GM19455 (cell line): ENCODE data around the gene P2RY11.

Experiments used
- ATAC-seq: cut with Tn5 transposase; IDR thresholded peaks from one replicate; pipeline ENCODE4 v1.9.1; 2021; ENCODE audit not compliant: unreplicated experiment

The P2RY11 gene

DNA sequence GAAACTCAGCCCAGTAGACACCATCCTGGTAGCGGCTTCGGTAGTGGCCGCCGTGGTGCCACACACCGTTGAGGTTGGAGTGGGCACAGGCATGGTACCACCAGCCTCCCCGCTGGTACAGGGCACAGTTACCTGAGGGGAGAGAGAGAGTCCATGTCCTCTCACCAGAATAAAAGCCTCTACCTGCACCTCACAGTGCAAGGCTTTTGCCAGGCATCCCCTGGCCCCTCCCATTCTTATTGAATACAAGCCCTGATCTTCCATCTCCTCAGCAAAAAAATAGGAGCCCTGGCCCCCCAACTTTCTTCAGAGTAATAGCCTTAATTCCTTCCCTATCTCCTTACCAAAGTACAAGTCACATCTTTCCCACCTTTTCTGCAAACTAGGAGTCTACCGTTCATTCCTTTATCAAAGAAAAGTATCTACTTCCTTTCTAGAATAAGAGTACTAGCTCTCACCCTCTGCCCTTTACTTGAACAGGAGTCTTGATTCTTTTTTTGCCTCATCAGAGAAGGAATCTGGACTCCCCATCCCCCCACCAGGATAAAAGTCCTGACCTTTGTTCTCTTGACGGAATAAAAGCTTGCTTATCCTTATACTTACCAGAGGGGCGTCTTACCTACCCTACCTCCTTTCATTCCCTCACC is 18.7 kb upstream of the P2RY11 start:
- ATAC-seq: no peak

DNA sequence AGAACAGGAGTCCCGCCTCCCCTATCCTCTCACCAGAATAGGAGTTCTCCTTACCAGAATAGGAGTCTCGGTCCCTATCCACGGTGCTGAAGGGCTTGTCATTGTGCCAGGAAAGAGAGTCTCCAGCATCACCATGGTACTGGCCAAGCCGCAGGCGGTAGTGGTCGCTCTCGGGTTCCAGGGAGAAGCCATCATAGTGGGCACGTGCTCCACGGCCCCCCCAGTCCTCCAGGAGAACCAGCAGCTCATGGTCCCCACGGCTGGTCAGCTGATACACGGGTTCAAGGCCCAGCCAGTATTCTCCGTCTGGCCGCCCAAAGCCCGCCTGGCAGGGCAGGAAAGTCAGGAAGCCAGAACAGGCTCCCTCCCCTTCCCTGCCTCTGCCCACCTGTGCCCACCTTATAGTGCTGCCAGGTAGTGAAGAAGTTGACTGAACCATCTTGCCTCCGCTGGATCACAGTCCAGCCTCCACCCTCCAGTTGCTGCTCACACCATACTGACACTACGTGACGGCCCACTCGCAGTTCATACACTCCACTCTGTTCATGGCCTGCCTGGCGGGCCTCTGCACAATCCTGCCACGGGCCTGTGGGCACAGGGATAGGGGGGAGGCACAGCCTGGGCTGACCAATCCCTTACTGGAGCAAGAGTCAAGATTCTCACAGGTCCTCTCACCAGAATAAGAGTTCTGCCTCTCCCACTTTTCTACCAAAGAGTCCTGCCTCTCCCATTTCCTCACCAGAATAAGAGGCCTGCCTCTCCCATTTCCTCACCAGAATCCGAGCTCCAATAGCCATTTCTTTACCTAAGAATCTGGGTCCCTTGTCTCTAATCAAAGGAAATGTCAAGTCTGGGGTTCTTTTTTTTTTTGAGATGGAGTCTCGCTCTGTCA is 18.0 kb upstream of the P2RY11 start:
- no peak for ATAC-seq

DNA sequence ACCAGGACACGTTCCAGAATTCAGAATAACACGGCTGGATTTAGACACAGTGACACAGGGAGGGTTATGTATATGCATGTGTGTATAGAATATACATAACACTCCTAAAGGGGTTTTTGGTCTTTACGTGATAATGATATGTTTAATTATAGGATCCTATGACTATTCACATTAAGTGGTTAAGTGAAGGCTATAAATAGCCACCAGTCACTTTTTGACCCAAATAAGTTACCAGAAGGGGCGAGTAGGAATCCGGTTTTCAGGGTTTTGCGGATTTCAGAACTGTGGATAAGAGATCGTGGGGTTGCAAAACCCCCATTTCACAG is 15.9 kb upstream of the P2RY11 start:
- no peak for ATAC-seq

DNA sequence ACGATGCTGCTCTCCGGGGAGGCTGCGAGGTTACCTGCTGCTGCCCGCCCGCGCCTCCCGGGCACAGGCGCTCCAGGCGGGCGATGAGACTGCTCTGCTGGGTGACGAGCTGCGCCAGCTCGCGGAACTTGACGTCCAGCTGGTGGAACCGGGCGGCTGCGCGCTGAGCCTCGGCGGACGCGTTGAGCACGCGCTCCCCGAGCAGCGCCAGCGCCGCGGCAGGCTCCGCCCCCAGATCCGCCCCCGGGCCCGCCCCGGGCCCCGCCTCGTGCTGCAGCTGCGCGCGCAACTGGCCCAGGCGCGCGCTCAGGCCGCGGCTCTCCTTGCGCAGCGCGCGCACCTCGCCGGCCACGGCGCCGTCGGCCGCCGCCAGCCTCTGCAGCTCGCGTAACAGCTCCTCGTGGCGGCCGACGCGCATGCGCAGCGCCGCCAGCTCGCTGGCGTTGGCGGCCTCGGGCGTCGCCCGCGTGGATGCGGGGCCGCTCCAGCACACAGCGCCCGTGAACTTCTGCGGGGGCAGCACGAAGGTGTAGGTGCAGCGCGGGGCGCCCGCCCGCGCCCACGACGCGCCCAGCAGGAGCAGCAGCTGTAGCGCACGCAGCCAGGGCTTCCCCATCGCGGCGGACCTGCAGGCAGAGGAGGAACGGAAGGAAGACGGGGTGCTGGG is 15.4 kb upstream of the P2RY11 start:
- peak; percentile 70 for ATAC-seq

DNA sequence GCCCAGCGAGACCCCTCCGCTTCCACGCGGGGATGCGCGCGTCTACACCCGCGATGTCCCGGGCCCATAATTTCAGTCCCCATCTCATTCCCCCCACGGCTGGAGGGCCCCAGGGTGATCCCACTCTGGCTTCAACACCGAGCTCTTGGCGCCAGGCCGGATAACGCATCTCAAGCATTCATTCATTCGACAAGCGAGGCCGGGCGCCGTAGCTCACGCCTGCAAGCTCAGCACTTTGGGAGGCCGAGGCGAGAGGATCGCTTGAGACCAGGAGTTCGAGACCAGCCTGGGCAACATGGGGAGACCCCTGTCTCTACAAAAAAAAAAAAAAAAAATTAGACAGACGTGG is 14.9 kb upstream of the P2RY11 start:
- ATAC-seq: no peak

DNA sequence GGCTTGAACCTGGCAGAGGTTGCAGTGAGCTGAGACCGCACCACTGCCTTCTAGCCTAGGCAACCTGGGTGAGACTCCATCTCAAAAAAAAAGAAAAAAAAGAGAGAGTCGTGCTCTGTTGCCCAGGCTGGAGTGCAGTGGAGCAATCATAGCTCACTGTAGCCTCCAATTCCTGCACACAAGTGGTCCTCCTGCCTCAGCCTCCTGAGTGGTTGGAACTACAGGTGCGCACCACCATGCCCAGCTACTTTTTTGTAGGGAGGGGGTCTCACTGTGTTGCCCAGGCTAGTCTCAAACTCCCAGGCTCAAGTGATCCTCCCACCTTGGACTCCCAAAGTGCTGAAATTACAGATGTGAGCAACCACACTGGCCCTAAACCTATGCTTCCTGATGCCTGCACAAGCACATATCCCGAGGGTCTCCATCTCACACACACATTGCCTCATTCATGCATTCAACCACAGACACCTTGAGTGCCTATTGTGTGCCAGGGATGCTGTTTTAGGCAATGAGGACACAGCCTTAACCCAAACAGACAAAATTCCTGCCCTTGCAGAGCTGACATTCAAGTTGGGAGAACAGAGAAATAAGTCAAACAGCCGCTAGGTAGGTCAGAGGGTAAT is 11.2 kb upstream of the P2RY11 start:
- ATAC-seq: no peak

DNA sequence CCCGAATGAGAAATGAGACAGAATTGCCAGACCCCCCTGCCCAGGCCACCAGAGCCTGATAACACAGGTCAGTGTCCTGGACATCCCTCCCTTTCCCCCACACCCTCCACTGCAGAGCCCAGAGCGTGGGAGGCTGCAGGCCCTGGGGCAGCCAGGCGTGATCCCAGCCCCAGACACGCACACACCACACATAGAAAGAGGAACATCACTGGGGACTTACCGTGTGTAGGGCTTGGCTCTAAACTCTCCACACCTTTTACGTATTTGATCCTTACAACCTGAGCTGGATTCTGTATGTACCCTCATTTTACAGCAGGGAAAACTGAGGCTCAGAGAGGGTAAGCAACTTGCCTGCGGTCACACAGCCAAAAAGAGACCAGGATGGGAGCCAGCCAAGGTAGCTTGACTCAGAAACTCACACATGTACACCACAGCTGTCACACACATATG is 8.7 kb upstream of the P2RY11 start:
- no peak for ATAC-seq

DNA sequence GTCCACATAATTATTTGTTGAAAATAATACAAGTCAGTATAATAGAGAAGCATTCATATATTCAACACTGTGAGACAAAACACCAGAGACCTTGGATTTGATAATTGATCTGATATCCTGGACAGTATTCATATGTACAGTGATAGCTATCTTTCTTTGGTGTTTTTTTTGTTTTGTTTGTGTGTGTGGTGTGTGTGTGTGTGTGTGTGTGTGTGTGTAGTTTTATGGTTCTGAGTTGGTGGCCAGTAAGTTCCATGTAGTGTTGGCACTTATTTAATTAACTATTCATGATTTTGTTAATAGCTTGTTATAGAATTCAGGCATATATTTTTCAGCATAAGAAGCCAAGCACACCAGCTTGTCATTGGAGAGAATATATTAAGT is 7.4 kb upstream of the P2RY11 start:
- ATAC-seq: no peak

DNA sequence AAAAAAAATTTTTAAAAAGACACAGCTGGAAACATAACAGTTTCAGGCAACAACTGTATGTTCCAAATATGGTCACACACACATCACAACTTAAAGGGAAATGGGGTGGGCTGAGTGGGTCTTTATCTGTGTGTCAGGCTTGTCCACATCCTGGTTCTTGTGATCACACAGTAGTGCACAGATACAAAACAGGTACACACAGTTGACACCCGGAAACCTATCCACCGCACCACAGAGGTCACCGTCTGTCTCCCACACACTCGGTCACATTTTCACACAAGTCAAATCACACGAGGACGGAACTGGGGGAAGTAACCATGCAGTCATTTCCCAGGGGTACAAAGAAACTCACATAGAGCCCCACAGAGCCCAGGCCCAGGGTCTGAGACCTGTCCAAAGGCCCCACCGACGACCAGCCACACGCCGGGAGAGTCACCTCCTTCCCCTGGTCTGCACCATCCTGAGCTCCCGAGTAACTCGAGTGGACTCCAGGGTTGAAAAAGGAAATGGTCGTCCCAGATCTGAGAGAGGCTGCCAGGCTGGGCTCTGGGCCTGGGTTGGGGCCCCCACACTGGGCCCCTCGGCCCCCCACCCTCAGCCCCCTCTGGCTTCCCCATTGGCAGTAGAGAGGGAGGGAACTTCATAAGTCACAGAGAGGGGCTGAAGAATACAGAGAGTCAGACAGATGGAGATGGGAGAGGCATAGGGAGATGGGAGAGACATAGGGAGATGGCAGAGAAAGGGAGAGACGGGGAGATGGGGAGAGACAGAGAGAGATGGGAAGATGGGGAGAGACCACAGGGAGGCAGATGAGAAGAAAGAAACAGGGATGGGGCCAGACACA is 6.6 kb upstream of the P2RY11 start:
- ATAC-seq: peak; percentile 38

DNA sequence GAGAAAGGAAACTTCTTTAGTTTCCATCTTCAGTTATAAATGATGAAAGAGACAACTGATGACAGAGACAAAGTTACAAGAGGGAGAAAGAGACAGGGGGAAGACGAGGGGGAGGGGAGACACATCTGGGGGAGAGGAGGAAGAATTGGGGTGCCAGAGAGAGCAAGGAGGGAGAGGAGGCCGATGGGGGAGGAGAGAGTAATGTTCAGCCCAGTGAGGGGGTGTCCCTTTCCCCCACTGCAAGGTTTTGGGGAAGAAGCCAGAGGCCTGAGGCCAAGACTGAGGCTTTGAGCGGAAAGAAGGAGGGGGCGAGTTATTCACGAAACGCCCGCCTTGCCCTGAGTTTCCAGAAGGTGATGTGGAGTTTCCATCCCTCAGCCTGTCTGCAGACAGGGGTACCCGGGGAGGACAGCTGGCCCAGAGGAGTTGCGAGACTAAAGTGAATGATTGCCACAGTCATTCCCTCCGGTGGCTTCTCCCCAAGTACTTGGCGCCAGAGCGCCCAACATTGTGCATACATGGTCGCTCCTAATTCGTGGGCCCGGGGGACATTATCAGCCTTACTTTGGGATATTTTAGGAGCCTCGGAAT is 5.9 kb upstream of the P2RY11 start:
- no peak for ATAC-seq

DNA sequence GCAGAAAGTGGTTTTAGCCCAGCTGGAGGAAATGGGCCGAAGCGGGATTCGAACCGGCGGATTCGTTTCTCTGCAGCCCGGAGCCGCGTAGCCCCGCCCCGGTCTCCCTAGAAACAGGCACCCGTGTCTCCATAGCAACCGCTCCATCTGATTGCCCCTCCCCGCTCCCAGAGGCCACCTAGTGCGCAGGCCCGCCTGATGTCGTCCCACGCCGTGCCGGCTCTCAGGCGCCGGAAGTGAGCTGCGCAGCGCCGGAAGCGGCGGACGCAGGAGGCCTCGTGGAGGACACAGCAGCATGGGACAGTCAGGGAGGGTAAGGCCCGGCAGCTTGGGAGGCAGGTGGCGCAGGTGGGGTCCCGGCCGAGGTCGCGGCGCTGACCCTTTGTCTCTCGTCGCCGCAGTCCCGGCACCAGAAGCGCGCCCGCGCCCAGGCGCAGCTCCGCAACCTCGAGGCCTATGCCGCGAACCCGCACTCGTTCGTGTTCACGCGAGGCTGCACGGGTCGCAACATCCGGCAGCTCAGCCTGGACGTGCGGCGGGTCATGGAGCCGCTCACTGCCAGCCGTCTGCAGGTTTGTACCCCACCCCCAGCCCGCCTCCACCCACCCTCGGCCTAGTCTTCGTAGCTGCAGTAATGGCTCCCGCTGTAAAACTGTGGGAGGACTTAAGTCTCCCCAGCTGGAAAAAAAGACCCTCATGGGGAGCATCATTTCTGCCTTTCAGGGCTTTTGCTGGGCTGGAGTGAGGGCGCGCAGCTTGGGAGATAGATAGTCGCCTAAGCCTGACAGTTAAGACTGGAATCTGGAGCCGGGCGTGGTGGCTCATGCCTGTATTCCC is 5.2 kb upstream of the P2RY11 start, which contains the start of gene PPAN:
Gene PPAN (plus strand): TSS at position 263 of the 837 bp plus-strand sequence. CDS start 33 bp downstream, at position 296.
- ATAC-seq: peak; percentile 52

DNA sequence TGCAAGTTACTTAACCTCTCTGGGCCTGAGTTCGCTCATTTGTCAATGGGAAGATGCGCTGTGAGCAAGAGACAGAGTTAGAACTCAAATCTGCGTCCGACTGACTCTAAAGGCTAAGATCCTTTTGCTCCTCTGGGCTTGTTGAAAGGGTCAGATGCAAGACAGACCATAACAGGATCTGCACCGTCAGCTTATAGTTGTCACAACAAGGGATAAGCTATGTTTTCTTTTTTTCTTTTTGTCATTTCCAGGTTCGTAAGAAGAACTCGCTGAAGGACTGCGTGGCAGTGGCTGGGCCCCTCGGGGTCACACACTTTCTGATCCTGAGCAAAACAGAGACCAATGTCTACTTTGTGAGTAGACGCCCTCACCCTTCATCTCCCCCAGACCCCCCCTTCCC is 4.2 kb upstream of the P2RY11 start:
- no peak for ATAC-seq

DNA sequence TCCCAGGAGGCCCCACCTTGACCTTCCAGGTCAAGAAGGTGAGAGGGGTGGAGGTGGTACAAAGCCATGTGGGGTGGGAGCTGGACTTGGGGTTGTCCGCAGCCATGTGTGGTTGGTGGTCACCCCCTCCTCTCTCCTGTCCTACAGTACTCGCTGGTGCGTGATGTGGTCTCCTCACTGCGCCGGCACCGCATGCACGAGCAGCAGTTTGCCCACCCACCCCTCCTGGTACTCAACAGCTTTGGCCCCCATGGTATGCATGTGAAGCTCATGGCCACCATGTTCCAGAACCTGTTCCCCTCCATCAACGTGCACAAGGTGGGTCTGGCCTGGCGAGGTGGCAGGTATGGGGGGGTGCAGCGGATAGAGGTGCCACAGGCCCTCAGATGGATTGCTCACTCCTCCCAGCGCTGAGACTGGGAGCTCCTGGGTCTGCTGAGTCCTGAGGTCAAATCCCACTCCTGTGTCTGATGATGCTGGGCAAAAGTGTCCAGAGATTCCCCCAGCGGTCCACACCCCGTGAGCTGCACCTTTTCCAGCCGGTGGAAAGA is 3.6 kb upstream of the P2RY11 start:
- no peak for ATAC-seq

DNA sequence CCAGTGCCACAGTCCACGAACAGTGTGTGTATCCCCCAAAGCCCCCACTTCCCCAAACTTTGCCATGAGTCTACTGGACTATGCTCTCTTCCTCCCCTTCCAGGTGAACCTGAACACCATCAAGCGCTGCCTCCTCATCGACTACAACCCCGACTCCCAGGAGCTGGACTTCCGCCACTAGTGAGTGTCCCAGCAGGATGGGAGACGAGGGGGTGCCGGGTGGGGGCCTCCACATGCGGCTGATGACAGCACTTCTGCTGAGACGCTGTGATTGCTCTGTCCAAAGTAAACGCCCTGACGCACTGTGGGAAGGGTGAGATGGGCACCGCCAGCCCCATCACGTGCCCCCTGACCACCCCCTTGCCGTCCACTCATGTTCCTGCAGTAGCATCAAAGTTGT is 2.0 kb upstream of the P2RY11 start:
- no peak for ATAC-seq

DNA sequence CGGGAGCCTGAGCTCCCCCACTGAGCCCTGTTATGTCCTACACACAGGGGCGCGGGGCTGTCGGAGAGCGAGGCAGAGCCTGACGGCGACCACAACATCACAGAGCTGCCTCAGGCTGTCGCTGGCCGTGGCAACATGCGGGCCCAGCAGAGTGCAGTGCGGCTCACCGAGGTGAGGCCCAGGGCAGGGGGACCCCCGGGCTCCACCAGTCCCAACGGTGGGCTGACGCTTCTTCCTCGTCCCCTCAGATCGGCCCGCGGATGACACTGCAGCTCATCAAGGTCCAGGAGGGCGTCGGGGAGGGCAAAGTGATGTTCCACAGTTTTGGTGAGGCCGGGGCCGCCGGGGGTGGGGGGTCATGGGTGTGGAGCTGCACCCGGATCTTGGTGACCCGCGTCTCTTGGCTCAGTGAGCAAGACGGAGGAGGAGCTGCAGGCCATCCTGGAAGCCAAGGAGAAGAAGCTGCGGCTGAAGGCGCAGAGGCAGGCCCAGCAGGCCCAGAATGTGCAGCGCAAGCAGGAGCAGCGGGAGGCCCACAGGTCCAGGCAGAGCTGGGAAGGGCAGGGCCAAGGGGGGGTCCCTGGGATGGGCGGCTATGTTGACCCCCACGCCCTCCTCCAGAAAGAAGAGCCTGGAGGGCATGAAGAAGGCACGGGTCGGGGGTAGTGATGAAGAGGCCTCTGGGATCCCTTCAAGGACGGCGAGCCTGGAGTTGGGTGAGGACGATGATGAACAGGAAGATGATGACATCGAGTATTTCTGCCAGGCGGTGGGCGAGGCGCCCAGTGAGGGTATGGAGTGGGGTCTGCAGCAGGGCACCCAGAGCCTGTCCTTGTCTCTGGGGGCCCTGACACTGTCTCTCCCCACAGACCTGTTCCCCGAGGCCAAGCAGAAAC is 1.2 kb upstream of the P2RY11 start:
- no peak for ATAC-seq

DNA sequence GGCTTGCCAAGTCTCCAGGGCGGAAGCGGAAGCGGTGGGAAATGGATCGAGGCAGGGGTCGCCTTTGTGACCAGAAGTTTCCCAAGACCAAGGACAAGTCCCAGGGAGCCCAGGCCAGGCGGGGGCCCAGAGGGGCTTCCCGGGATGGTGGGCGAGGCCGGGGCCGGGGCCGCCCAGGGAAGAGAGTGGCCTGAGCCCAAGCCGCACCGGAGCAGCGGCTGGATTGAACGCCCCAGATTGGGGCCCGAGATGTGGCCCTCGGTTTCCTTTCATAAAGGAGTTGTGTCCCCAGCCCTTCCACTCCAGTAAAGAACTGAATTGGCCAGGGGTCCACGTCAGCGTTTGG is 548 bp upstream of the P2RY11 start:
- no peak for ATAC-seq

DNA sequence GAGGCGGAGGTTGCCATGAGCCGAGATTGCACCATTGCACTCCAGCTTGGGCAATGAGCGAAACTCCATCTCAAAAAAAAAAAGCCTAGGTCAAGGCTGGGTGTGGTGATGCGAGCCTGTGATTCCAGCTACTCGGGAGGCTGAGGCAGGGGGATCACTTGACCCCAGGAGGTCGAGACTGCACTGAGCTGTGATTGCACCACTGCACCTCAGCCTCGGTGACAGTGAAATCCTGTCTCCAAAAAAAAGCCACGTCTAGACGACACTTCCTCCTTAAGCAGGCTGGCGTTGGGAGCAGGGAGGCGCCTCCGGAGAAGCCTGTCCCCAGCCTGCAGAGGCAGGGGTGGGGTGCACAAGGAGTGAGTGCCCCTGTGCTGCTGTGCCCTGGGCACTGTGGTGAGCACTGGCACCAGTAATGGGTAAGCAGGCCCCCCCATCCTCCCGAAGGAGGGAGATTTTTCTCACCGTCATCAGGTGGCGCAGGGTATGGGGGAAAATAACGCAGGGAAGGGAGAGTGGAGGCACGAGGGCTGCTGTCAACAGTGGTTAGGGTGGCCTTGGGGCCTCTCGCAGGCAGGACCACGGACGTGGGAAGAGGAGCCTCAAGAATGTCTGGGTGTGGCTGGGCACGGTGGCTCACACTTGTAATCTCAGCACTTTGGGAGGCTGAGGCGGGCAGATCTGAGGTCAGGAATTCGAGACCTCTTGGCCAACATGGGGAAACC is 706 bp downstream of the P2RY11 start:
- no peak for ATAC-seq
